PC-3 (cell line): Measurements from ENCODE around the gene LRRFIP2. TPM values are rescaled to one million over a fixed set of nuclear protein-coding genes. Genes with fewer than 3 reads are reported as not detected.

Experiments
- ATAC-seq: fragments of 200-7000 bp; cut with Tn5 transposase; 2 replicates; pipeline ENCODE4 v1.9.1; 2020; ENCODE audit warnings: mild to moderate bottlenecking, moderate library complexity
- BruUV-seq: library from RNA; stranded (reverse); fragments of 400-500 nt; replicated peaks from 2 replicates; lab custom pipeline; 2021; lab: Mats Ljungman, UMichigan
- CTCF ChIA-PET: fragments of 300-600 bp; sonication (Branson Sonifier 250); formaldehyde crosslinking; loops from one replicate; lab custom pipeline; 2022; ENCODE audit warnings: antibody characterized with exemption; lab: Charles Lee
- POLR2A ChIA-PET: fragments of 300-600 bp; sonication (Branson Sonifier 250); formaldehyde crosslinking; loops from one replicate; lab custom pipeline; 2022; ENCODE audit warnings: antibody characterized with exemption; ENCODE audit not compliant: unreplicated experiment; lab: Charles Lee
- DNase-seq: peaks from one replicate; pipeline ENCODE4 v3.0.0-alpha.2; 2015
- H2AFZ ChIP-seq: fragments of 300-600 bp; sonication (generic); 2 replicates; pipeline ENCODE4 v1.6.0; 2016; ENCODE audit warnings: antibody characterized with exemption, low read length
- H3F3A ChIP-seq: fragments of 300-600 bp; sonication (generic); one replicate; pipeline ENCODE4 v1.6.0; 2017; ENCODE audit warnings: antibody characterized with exemption, low read length, control low read depth, mild to moderate bottlenecking; ENCODE audit not compliant: unreplicated experiment
- H3K27ac ChIP-seq: fragments of 300-600 bp; sonication (generic); 2 replicates; pipeline ENCODE4 v1.5.1; 2016; ENCODE audit warnings: mild to moderate bottlenecking, low read length
- H3K27me3 ChIP-seq: fragments of 300-600 bp; sonication (generic); 2 replicates; pipeline ENCODE4 v1.6.1; 2016; ENCODE audit warnings: low read length, mixed read lengths
- H3K36me3 ChIP-seq: fragments of 300-600 bp; sonication (generic); 2 replicates; pipeline ENCODE4 v1.6.1; 2016; ENCODE audit warnings: low read depth, mixed run types, low read length, mixed read lengths
- H3K4me1 ChIP-seq: fragments of 300-600 bp; sonication (generic); 2 replicates; pipeline ENCODE4 v1.5.1; 2016; ENCODE audit warnings: low read length; ENCODE audit not compliant: insufficient read depth
- H3K4me2 ChIP-seq: fragments of 300-600 bp; sonication (generic); 2 replicates; pipeline ENCODE4 v1.6.0; 2016; ENCODE audit warnings: low read length
- H3K4me3 ChIP-seq: fragments of 300-600 bp; sonication (generic); 2 replicates; pipeline ENCODE4 v1.5.1; 2016; ENCODE audit warnings: mild to moderate bottlenecking, low read length, mixed read lengths
- H3K79me2 ChIP-seq: fragments of 300-600 bp; sonication (generic); 2 replicates; pipeline ENCODE4 v1.6.1; 2017; ENCODE audit warnings: low read length, mixed read lengths
- H3K9ac ChIP-seq: fragments of 300-600 bp; sonication (generic); 2 replicates; pipeline ENCODE4 v1.6.0; 2016; ENCODE audit warnings: mild to moderate bottlenecking, low read length
- H3K9me2 ChIP-seq: fragments of 300-600 bp; sonication (generic); replicated peaks from 2 replicates; pipeline ENCODE4 v1.6.1; 2016; ENCODE audit warnings: mixed run types, low read length, mixed read lengths
- H3K9me3 ChIP-seq: fragments of 300-600 bp; sonication (generic); 2 replicates; pipeline ENCODE4 v1.6.1; 2016; ENCODE audit warnings: low read length, mixed read lengths
- H4K20me1 ChIP-seq: fragments of 300-600 bp; sonication (generic); 2 replicates; pipeline ENCODE4 v1.6.1; 2016; ENCODE audit warnings: low read length, mixed read lengths
- CTCF ChIP-seq: fragments of 300-600 bp; sonication (generic); conservative IDR thresholded peaks from 2 replicates; pipeline ENCODE4 v1.5.1; 2017; ENCODE audit warnings: antibody characterized with exemption, low read depth, mild to moderate bottlenecking, low read length
- EZH2 ChIP-seq: fragments of 300-600 bp; sonication (generic); IDR thresholded peaks from one replicate; pipeline ENCODE4 v1.6.1; 2017; ENCODE audit warnings: antibody characterized with exemption, mild to moderate bottlenecking, low read length; ENCODE audit not compliant: unreplicated experiment
- EZH2phosphoT487 ChIP-seq: fragments of 300-600 bp; sonication (generic); IDR thresholded peaks from 2 replicates; pipeline ENCODE4 v1.6.1; 2018; ENCODE audit warnings: mild to moderate bottlenecking, antibody characterized with exemption, low read length, borderline replicate concordance
- intact Hi-C: fragments of 100-400 bp; cut with micrococcal nuclease; formaldehyde crosslinking; loops from 2 replicates; pipeline ENCODE4 v1.9.0; 2023
- total RNA-seq: library from RNA; depleted of rRNA; stranded (reverse); fragments of >200 nt; gene quantifications from 2 replicates; pipeline ENCODE4 v1.2.3, GENCODE V29; 2014

The LRRFIP2 gene
- total RNA-seq, 1 experiment from 2014 or later: 54.7 TPM

- no peak overlapping the region for H3K9ac ChIP-seq
- no peaks in the 10 kb centered on the region for H3K9me3 ChIP-seq
- no peak for TF ChIP-seq EZH2phosphoT487
- no peak for TF ChIP-seq CTCF
- no peak for TF ChIP-seq EZH2
- no peak overlapping the region for H2AFZ ChIP-seq
- H3K36me3 ChIP-seq: no peaks in the 10 kb centered on the region
- H4K20me1 ChIP-seq: no peaks in the 10 kb centered on the region
- intact Hi-C loops: no loop called here
- ATAC-seq (no peak), DNase-seq (no peak)
- no TSS peak for BruUV-seq
- CTCF ChIA-PET: no interaction called here
- no peaks in the 10 kb centered on the region for H3K27me3 ChIP-seq
- H3K9me2 ChIP-seq: no peaks in the 10 kb centered on the region
- POLR2A ChIA-PET: no interaction called here
- no peak overlapping the region for H3K27ac ChIP-seq
- no peak overlapping the region for H3K4me3 ChIP-seq
- H3F3A ChIP-seq: no peaks in the 10 kb centered on the region
- H3K79me2 ChIP-seq: no peaks in the 10 kb centered on the region
- no peak overlapping the region for H3K4me2 ChIP-seq
- H3K4me1 ChIP-seq: peaks cover 3% of the 10 kb centered on the region; the same call in 1 of the 2 replicates
These were observed 25.8 kb upstream of the LRRFIP2 start for GRCh38 chr3:37200141-37200540.

- no peaks in the 10 kb centered on the region for H3K9me2 ChIP-seq
- no peaks in the 10 kb centered on the region for H3K9me3 ChIP-seq
- intact Hi-C loops: no loop called here
- H3K4me2 ChIP-seq: no peak overlapping the region
- no peak overlapping the region for H2AFZ ChIP-seq
- peaks cover 3% of the 10 kb centered on the region; the same call in 1 of the 2 replicates for H3K4me1 ChIP-seq
- no peak overlapping the region for H3K9ac ChIP-seq
- H3K27ac ChIP-seq: peak overlapping the region; percentile 47
- no peaks in the 10 kb centered on the region for H3K36me3 ChIP-seq
- H3F3A ChIP-seq: no peaks in the 10 kb centered on the region
- BruUV-seq: no TSS peak
- H3K27me3 ChIP-seq: no peaks in the 10 kb centered on the region
- no peak overlapping the region for H3K4me3 ChIP-seq
- CTCF ChIA-PET: no interaction called here
- no peaks in the 10 kb centered on the region for H4K20me1 ChIP-seq
- POLR2A ChIA-PET: no interaction called here
- no peaks in the 10 kb centered on the region for H3K79me2 ChIP-seq
- TF ChIP-seq CTCF (no peak), EZH2 (no peak), EZH2phosphoT487 (no peak)
- DNase-seq (peak; percentile 29), ATAC-seq (no peak)
These were observed 24.6 kb upstream of the LRRFIP2 start for GRCh38 chr3:37198996-37199395.

- intact Hi-C loops: no loop called here
- H3K4me2 ChIP-seq: no peak overlapping the region
- ATAC-seq: no peak
- CTCF ChIA-PET: no interaction called here
- no peak for DNase-seq
- POLR2A ChIA-PET: no interaction called here
- H3K79me2 ChIP-seq: no peaks in the 10 kb centered on the region
- H3F3A ChIP-seq: no peaks in the 10 kb centered on the region
- no peak overlapping the region for H3K4me3 ChIP-seq
- H3K27ac ChIP-seq: peak overlapping the region; percentile 47
- no peaks in the 10 kb centered on the region for H3K36me3 ChIP-seq
- no peaks in the 10 kb centered on the region for H3K9me3 ChIP-seq
- no peaks in the 10 kb centered on the region for H3K9me2 ChIP-seq
- TF ChIP-seq CTCF (no peak), EZH2phosphoT487 (no peak), EZH2 (no peak)
- no peaks in the 10 kb centered on the region for H3K27me3 ChIP-seq
- H3K9ac ChIP-seq: no peak overlapping the region; the same call in 1 of the 2 replicates
- H4K20me1 ChIP-seq: no peaks in the 10 kb centered on the region
- BruUV-seq: no TSS peak
- 0 out of 2 replicates have a peak overlapping the region, but pooled peaks have one; percentile 5 for H2AFZ ChIP-seq
- peaks cover 3% of the 10 kb centered on the region; the same call in 1 of the 2 replicates for H3K4me1 ChIP-seq
These were observed 24.2 kb upstream of the LRRFIP2 start for GRCh38 chr3:37198547-37198946.
